ENCODE measurements around the gene PTCD1.
"Not testable (repeated sequence)": the region's sequence is repeated elsewhere in the genome, so short reads cannot be mapped to it uniquely, and the experiment has no call there.

Gene PTCD1

GRCh38 chr7:99448855-99449254 lies 10.3 kb upstream of the PTCD1 start:
- DNase-seq (ENCODE audit: low spot score): no peak

DNA sequence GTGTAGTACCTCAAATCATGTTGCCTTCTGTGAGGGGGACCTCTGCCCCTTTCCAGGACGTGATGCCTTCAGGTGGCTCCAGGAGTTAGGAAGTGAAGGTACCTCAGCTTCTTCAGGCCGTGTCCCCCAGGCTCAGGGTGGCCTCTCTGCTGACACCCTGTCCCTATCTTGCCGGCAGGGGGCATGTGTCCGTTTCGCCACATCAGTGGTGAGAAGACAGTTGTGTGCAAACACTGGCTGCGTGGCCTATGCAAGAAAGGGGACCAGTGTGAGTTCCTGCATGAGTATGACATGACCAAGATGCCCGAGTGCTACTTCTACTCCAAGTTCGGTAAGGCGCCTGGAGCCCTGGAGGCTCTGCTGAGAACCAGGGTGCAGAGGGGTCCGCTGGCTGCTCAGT lies 9.3 kb upstream of the PTCD1 start:
- no peak for DNase-seq (ENCODE audit: low spot score)

GRCh38 chr7:99446096-99446495 lies 7.5 kb upstream of the PTCD1 start:
- DNase-seq (ENCODE audit: low spot score): no peak

GRCh38 chr7:99440195-99440594 lies 1.6 kb upstream of the PTCD1 start:
- no peak for DNase-seq (ENCODE audit: low spot score)

GRCh38 chr7:99437946-99438572 lies 539 bp downstream of the PTCD1 start:
- DNase-seq (ENCODE audit: low spot score): no peak

GRCh38 chr7:99433158-99433557 lies 5.4 kb downstream of the PTCD1 start:
- no peak for DNase-seq (ENCODE audit: low spot score)

GRCh38 chr7:99431756-99432540 lies 6.7 kb downstream of the PTCD1 start:
- not testable (repeated sequence) for DNase-seq (ENCODE audit: low spot score)

DNA sequence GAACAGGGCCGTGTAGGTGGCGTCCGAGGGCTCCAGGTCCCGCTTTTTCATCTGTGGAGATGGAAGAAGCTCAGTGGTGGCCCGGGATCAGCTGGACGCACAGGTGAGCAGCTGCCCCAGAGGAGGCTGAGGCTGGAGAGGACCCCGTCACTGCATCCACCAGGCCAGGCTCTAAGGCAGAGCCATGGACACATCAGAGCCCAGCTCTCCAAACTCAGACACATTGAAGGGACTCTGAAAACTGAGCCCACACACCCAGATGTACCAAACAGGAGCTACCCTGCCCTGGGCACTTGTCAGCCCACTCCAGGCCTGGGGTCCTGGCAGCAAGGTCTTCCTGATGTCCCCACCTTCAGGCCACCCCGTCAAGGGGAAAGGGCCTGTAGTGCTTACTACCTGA lies 8.8 kb downstream of the PTCD1 start:
- no peak for DNase-seq (ENCODE audit: low spot score)

DNA sequence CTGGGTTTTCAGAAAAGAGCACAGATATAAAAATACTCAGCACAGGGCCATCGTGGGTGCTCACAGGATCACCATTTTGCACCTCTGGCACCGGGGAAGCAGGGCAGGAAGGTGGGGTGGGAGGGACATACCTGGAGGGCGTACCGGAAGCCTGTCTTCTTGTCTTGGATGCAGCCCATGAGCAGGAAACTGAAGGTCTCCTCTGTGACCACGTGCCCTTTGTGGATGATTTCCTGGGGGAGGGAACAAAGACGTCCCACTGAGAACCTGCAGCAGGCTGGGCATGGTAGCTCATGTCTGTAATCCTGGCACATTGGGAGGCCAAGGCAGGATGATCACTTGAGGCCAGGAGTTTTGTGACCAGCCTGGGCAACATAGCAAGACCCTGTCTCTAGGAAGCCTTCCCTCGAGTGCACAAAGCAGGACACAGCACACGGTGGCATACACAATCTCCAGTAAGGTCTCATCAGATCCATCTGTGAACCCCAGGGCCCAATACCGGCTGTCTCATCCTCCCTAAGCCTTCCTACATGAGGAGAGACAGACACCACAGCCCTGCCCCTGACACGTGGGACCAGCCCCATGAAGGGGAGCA lies 9.5 kb downstream of the PTCD1 start:
- no peak for DNase-seq (ENCODE audit: low spot score)

GRCh38 chr7:99424932-99425730 lies 13.5 kb downstream of the PTCD1 start:
- DNase-seq (ENCODE audit: low spot score): no peak

- DNase-seq (ENCODE audit: low spot score): no peak
These were observed 16.0 kb downstream of the PTCD1 start for GRCh38 chr7:99422625-99423024.

GRCh38 chr7:99422186-99422585 lies 16.4 kb downstream of the PTCD1 start:
- no peak for DNase-seq (ENCODE audit: low spot score)

- DNase-seq (ENCODE audit: low spot score): no peak
These were observed 17.6 kb downstream of the PTCD1 start for GRCh38 chr7:99420986-99421385.

DNA sequence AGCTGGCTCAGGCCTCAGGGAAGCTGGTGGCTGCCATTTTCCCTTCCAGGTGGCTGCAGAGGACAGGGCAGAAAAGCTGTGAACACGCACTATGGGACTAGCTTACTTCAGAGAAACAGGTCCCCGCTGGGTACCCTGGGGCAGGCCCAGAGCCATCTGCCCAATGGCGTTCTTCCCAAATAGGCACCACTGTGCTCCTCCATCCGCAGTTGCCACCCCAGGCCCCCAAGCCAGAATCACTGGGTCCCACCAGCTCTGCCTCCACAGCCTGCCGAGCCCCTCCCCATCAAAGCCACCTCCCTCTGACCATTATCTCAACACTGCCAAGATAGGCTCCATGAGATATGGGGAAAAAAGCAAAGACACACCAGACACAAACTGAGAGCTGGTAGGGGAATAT lies 18.4 kb downstream of the PTCD1 start:
- no peak for DNase-seq (ENCODE audit: low spot score)

DNA sequence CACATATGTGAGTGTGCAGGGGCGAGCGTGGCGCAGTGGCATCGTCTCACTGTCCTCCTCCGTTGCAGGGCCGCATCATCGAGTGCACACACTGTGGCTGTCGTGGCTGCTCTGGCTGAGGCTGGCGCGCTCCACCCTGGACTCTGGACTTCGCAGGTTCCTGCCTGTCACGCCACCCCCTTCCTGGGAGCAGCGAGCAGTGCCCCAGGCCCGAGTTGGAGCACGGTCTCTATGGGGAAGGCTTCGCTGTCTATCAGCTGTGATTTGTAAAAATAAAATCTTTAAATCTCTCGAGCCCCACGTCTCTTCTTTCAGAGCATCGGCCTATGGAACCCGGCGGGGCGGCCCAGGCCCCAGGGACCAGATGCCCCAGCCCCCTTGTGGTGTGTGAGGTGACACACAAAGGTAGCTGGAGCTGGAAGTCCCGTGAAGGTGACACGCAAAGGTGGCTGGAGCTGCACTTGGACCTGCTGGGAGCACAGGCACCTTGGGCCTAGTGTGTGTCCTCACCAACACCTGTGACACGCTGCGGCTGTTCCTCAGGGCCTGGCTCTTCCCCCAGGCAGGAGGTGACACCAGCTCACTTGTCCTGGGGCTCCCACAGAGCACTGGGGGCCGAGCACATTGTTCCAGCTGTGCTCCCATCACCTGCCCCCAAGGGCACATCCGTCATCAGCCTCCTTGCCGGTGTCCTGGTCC lies 19.1 kb downstream of the PTCD1 start:
- no peak for DNase-seq (ENCODE audit: low spot score)

DNA sequence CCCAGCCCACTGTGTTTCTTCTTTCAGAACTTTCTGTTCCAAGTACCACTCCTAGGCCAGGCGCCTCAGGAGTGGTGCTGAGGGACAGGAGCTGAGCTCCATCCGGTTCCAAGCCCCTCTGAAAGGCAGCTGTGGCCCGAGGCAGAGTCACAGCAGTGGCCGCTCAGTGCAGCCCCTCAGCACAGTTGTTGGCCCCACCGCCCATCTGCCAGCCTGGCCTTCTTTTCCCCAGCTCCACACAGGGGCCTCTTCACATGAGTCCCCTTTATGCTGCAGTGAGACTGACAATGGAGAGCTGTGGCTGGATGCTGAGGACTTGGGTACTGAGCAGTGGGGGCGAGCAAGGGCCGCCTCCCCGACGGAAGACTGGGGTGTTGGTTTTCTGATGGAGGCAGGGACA lies 20.3 kb downstream of the PTCD1 start:
- no peak for DNase-seq (ENCODE audit: low spot score)

- not testable (repeated sequence) for DNase-seq (ENCODE audit: low spot score)
These were observed 23.0 kb downstream of the PTCD1 start for GRCh38 chr7:99415513-99416127.

GRCh38 chr7:99410635-99411034 lies 28.0 kb downstream of the PTCD1 start:
- no peak for DNase-seq (ENCODE audit: low spot score)

DNA sequence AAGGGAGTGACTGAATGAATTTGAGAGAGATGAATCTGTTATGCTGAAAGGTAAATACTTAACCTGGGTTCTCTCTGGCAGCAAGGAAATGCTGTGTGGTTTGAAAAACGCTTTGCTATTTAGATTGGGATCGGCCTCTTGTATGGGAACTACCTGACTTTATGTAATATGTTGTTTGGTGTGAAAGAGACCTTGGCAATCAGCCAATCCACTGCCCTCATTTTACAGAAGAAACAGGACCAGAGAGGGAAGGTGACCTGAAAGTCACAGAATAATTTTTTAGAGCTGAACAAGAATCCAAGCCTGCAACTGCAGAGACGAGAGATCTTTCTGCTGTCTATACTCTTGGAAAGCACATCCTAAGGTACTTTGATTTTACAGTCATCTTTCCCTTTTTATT lies 28.8 kb downstream of the PTCD1 start:
- no peak for DNase-seq (ENCODE audit: low spot score)

DNA sequence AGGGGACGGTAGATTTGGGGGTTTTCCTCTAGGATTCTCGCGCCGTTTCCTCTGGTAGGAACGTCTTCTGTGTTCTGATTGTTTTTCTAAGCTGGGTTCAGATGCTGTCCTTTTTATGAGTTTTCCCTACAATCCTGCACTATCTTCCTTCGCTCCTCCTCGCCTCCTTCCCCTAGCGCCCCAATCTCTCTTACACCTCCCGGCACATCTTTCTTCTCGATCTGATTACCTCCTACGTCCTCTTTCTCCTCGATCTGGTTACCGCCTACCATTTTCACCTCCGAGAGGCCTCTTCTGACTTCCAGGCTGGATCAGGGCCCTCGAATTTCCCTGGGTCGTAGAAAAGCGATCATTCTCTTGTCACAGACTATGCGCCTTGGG lies 29.4 kb downstream of the PTCD1 start:
- DNase-seq (ENCODE audit: low spot score): no peak

GRCh38 chr7:99408379-99409191 lies 30.0 kb downstream of the PTCD1 start, which contains the start of the genes BUD31 and PDAP1:
TSS of gene BUD31 (plus strand) at chr7:99408969. CDS start at chr7:99411093, 2,124 bp downstream.
TSS of gene PDAP1 (minus strand) at chr7:99408597. CDS start at chr7:99408548, 49 bp downstream.
- DNase-seq (ENCODE audit: low spot score): peak; percentile 96

Measured in AG08395 (cell line).